ENCODE data around the gene PAM.

DNA sequence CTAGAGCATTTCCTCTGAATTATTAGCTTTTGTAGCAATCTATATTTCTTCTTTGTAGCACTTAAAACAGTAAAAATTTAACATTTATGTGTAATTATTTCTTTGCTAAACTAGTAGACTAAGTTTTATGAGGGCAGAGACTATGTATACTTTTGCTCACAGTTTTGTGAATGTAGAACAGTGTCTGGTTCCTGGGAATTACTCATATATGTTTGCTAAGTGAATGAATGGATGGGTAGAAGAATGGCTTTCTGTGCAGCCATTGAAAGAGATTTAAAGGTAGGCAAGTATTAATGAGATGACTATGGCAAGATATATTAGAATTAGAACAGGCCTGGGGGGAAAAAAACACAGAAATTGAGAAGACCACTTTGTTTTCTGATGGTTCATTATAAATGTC is 140.1 kb downstream of the PAM start:
- no peak for TF ChIP-seq POLR2A (IDR thresholded peaks at IDR 0.05)
- TF ChIP-seq, protein P1, sequence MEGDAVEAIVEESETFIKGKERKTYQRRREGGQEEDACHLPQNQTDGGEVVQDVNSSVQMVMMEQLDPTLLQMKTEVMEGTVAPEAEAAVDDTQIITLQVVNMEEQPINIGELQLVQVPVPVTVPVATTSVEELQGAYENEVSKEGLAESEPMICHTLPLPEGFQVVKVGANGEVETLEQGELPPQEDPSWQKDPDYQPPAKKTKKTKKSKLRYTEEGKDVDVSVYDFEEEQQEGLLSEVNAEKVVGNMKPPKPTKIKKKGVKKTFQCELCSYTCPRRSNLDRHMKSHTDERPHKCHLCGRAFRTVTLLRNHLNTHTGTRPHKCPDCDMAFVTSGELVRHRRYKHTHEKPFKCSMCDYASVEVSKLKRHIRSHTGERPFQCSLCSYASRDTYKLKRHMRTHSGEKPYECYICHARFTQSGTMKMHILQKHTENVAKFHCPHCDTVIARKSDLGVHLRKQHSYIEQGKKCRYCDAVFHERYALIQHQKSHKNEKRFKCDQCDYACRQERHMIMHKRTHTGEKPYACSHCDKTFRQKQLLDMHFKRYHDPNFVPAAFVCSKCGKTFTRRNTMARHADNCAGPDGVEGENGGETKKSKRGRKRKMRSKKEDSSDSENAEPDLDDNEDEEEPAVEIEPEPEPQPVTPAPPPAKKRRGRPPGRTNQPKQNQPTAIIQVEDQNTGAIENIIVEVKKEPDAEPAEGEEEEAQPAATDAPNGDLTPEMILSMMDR (IDR thresholded peaks at IDR 0.05): no peak
